ENCODE data around the gene XIST. TPM values are rescaled to one million over a fixed set of nuclear protein-coding genes. Genes with fewer than 3 reads are reported as not detected.

XIST gene
- total RNA-seq, 3 donors from 2014 or later, result 0.48 to 472 (median 378) TPM

DNA sequence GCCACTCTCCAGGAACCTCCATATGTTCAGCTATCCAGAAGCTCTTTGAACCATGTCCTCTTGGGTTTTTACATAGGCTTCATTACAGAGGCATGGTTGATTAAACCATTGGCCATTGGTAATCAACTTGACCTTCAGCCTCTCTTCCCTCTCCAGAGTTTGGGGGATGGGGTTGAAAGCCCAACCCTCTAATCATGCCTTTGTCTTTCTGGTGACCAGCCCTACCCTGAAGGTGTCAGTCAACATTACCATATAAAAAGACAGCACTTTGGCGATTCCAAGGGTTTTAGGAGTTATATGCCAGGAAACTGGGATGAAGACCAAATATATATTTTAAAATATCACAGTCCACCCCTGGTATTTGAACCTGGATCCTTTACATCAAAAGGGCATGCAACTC lies 67.0 kb downstream of the XIST start:
- Histone ChIP-seq H3K27me3 (peaks cover 0 to 16% of the 10 kb centered on the region in 2 donors), H3K9me3 (peaks cover 0 to 11% of the 10 kb centered on the region in 2 donors), H3K4me1 (no peaks in the 10 kb centered on the region), H3K36me3 (no peaks in the 10 kb centered on the region), H3K4me3 (no peak overlapping the region), H3K27ac (no peak overlapping the region)
- DNase-seq (ENCODE audit: low spot score in 2 of 2), result no peak
- intact Hi-C loops (cut with DNase I; ENCODE audit: low total_unique reads), result no loop called here
- no peak for TF ChIP-seq POLR2AphosphoS5 (IDR thresholded peaks at IDR 0.05)
- TF ChIP-seq, protein P1, sequence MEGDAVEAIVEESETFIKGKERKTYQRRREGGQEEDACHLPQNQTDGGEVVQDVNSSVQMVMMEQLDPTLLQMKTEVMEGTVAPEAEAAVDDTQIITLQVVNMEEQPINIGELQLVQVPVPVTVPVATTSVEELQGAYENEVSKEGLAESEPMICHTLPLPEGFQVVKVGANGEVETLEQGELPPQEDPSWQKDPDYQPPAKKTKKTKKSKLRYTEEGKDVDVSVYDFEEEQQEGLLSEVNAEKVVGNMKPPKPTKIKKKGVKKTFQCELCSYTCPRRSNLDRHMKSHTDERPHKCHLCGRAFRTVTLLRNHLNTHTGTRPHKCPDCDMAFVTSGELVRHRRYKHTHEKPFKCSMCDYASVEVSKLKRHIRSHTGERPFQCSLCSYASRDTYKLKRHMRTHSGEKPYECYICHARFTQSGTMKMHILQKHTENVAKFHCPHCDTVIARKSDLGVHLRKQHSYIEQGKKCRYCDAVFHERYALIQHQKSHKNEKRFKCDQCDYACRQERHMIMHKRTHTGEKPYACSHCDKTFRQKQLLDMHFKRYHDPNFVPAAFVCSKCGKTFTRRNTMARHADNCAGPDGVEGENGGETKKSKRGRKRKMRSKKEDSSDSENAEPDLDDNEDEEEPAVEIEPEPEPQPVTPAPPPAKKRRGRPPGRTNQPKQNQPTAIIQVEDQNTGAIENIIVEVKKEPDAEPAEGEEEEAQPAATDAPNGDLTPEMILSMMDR (IDR thresholded peaks at IDR 0.05), result no peak
- no peak for TF ChIP-seq POLR2A (IDR thresholded peaks at IDR 0.05)
